Lower leg skin (tissue), 4 donors: ENCODE measurements around the gene SLC22A23. TPM values are rescaled to one million over a fixed set of nuclear protein-coding genes. Genes with fewer than 3 reads are reported as not detected.

Source experiments
- DNase-seq, 2 donors: peaks; one replicate each; pipeline ENCODE4 v3.0.0-alpha.2; 2019; ENCODE audit warnings: low spot score in 2 of 2
- H3K4me3 ChIP-seq: fragments of 200-600 bp; sonication (generic); 2 replicates; pipeline ENCODE4 v1.5.1; 2017; ENCODE audit warnings: mild to moderate bottlenecking, low read depth; ENCODE audit not compliant: poor library complexity, severe bottlenecking
- CTCF ChIP-seq, 3 donors: fragments of 450-650 bp; IDR thresholded peaks; one replicate each; pipeline ENCODE4 v1.5.1; 2016; ENCODE audit warnings: antibody characterized with exemption in 3 of 3, mild to moderate bottlenecking in 3 of 3, moderate library complexity in 2 of 3
- POLR2A ChIP-seq, 2 donors: fragments of 450-650 bp; IDR thresholded peaks; one replicate each; pipeline ENCODE4 v1.6.1; 2016 to 2017; ENCODE audit warnings: antibody characterized with exemption in 2 of 2, mild to moderate bottlenecking in 1 of 2, moderate library complexity in 1 of 2
- WGBS, 2 donors: methylation state at CpG; one replicate each; pipeline ENCODE4 v1.1.5; 2018; 5-methylcytosine and 5-hydroxymethylcytosine counted together
- intact Hi-C: fragments of 100-400 bp; cut with DNase I; formaldehyde crosslinking; loops from one replicate; pipeline ENCODE4 v1.15.0; 2023; ENCODE audit warnings: low total_unique reads
- total RNA-seq, 4 donors: library from RNA; depleted of rRNA; stranded (reverse); fragments of >200 nt; gene quantifications; one replicate each; pipeline ENCODE4 v1.1.0, GENCODE V29; 2016

Gene SLC22A23
- total RNA-seq, 4 donors from 2014 or later, result 29.2 to 50.7 (median 43.2) TPM

- TF ChIP-seq CTCF (IDR thresholded peaks at IDR 0.05) (no peak), POLR2A (IDR thresholded peaks at IDR 0.05) (no peak)
- intact Hi-C loops, result no loop called here
- DNase-seq, result no peak
- H3K4me3 ChIP-seq, result no peak overlapping the region
- 57 to 58% methylated on average over 9 of the region's 9 CpGs for WGBS, 2 donors
Observed at GRCh38 chr6:3406362-3406821, 50.5 kb downstream of the SLC22A23 start.

GRCh38 chr6:3405679-3406078 is 51.2 kb downstream of the SLC22A23 start:
- no peak for DNase-seq
- no peak for TF ChIP-seq POLR2A (IDR thresholded peaks at IDR 0.05)
- no peak for TF ChIP-seq CTCF (IDR thresholded peaks at IDR 0.05)
- no peak overlapping the region for H3K4me3 ChIP-seq
- intact Hi-C loops, result no loop called here

GRCh38 chr6:3405182-3405518 is 51.7 kb downstream of the SLC22A23 start:
- no peak for DNase-seq
- 89 to 90% methylated on average over 11 of the region's 11 CpGs for WGBS, 2 donors
- TF ChIP-seq POLR2A (IDR thresholded peaks at IDR 0.05), result no peak
- TF ChIP-seq CTCF (IDR thresholded peaks at IDR 0.05), result no peak
- intact Hi-C loops, result no loop called here
- no peak overlapping the region for H3K4me3 ChIP-seq

- H3K4me3 ChIP-seq, result no peak overlapping the region
- DNase-seq, result peak in 1 of 2 donors; percentile 70
- intact Hi-C loops, result no loop called here
- WGBS, 2 donors, result 68 to 71% methylated on average over 13 of the region's 13 CpGs
- no peak for TF ChIP-seq POLR2A (IDR thresholded peaks at IDR 0.05)
- TF ChIP-seq CTCF (IDR thresholded peaks at IDR 0.05), result peak in 1 of 3 donors; percentile 15
Observed at GRCh38 chr6:3403238-3404173, 53.3 kb downstream of the SLC22A23 start.

- intact Hi-C loops, result no loop called here
- TF ChIP-seq POLR2A (IDR thresholded peaks at IDR 0.05) (no peak), CTCF (IDR thresholded peaks at IDR 0.05) (no peak)
- 45 to 51% methylated on average over 6 of the region's 6 CpGs for WGBS, 2 donors
- DNase-seq, result peak in 1 of 2 donors; percentile 80
- no peak overlapping the region for H3K4me3 ChIP-seq
Observed at GRCh38 chr6:3402310-3403237, 54.3 kb downstream of the SLC22A23 start.
